Gastrocnemius medialis (tissue), 4 donors: ENCODE results near the gene DPPA5.

Experiments used
- POLR2A ChIP-seq, 2 donors: fragments of 450-650 bp; IDR thresholded peaks; one replicate each; pipeline ENCODE4 v1.6.1; 2017; ENCODE audit warnings: antibody characterized with exemption in 2 of 2, mild to moderate bottlenecking in 2 of 2, moderate library complexity in 2 of 2
- TF ChIP-seq, protein P1 (sequence below), 5 experiments: fragments of 450-650 bp in 3 of 5; fragments of 200-600 bp in 2 of 5; sonication (generic) in 2 of 5; IDR thresholded peaks in 4 of 5; conservative IDR thresholded peaks in 1 of 5; 1 replicate in 4 of 5; 2 replicates in 1 of 5; pipeline ENCODE4 v1.5.1; 2016 to 2019; ENCODE audit warnings: antibody characterized with exemption in 5 of 5, mild to moderate bottlenecking in 3 of 5, moderate library complexity in 3 of 5

DNA sequence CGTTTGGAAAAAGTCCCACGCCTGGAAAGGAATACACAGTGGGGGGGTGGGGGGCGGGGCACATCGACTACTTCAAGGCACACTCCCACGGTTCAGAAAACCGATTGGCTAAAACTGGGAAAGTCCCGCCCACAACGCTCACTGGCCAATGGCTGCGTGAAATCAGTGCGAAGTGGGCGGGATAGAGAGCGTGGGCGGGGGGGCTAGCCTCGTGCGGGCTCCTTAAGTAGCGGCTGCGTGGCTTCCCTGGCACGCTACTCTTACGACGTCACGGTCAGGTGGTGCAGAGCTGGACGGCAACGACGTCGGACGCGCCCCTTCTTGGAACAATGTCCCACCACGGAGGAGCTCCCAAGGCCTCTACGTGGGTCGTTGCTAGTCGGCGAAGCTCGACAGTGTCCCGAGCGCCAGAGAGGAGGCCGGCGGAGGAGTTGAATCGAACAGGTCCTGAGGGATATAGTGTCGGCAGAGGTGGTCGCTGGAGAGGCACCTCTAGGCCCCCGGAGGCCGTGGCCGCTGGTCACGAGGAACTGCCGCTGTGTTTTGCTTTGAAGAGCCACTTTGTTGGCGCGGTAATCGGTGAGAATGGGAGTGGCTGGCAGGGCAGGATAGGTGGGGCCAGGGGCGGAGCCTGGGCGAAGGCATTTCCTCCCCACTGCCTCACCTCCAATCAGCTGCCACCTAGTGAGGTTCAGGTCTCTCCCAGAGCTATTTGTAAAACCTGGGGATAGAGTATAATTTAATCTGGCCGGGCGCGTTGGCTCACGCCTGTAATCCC, 40.7 kb upstream of the DPPA5 start, which contains the start of gene DDX43:
- TF ChIP-seq, protein P1, sequence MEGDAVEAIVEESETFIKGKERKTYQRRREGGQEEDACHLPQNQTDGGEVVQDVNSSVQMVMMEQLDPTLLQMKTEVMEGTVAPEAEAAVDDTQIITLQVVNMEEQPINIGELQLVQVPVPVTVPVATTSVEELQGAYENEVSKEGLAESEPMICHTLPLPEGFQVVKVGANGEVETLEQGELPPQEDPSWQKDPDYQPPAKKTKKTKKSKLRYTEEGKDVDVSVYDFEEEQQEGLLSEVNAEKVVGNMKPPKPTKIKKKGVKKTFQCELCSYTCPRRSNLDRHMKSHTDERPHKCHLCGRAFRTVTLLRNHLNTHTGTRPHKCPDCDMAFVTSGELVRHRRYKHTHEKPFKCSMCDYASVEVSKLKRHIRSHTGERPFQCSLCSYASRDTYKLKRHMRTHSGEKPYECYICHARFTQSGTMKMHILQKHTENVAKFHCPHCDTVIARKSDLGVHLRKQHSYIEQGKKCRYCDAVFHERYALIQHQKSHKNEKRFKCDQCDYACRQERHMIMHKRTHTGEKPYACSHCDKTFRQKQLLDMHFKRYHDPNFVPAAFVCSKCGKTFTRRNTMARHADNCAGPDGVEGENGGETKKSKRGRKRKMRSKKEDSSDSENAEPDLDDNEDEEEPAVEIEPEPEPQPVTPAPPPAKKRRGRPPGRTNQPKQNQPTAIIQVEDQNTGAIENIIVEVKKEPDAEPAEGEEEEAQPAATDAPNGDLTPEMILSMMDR (IDR thresholded peaks at IDR 0.05 in 4 of 5, conservative IDR thresholded peaks at IDR 0.05 in 1 of 5) = no peak
- no peak for TF ChIP-seq POLR2A (IDR thresholded peaks at IDR 0.05)
